Effector memory CD4-positive, alpha-beta T cell (primary cell): ENCODE data around the gene SPACA7.

Source experiments
- DNase-seq, 3 donors: peaks; one replicate each; pipeline ENCODE4 v3.0.0-alpha.2; 2020
- H3K27ac ChIP-seq: 2 replicates; pipeline ENCODE4 v1.7.0; 2013; ENCODE audit warnings: mild to moderate bottlenecking, low read length, moderate library complexity; ENCODE audit not compliant: insufficient read depth, poor library complexity, severe bottlenecking
- H3K27me3 ChIP-seq: replicated peaks from 2 replicates; pipeline ENCODE4 v1.7.0; 2013; ENCODE audit warnings: mild to moderate bottlenecking, low read length; ENCODE audit not compliant: insufficient read depth, control insufficient read depth, poor library complexity, severe bottlenecking
- H3K36me3 ChIP-seq: 2 replicates; pipeline ENCODE4 v1.7.0; 2013; ENCODE audit warnings: mild to moderate bottlenecking, low read length, moderate library complexity; ENCODE audit not compliant: control insufficient read depth, insufficient read depth
- H3K4me1 ChIP-seq: 2 replicates; pipeline ENCODE4 v1.7.0; 2013; ENCODE audit warnings: low read length, mild to moderate bottlenecking; ENCODE audit not compliant: control insufficient read depth, insufficient read depth, poor library complexity, severe bottlenecking
- H3K4me3 ChIP-seq: 2 replicates; pipeline ENCODE4 v1.7.0; 2013; ENCODE audit warnings: low read length, low read depth, mild to moderate bottlenecking; ENCODE audit not compliant: insufficient read depth, poor library complexity, severe bottlenecking
- H3K9me3 ChIP-seq: 2 replicates; pipeline ENCODE4 v1.7.0; 2013; ENCODE audit warnings: mild to moderate bottlenecking, low read length, moderate library complexity; ENCODE audit not compliant: control insufficient read depth

The SPACA7 gene

GRCh38 chr13:112477070-112477619, 101.0 kb downstream of the SPACA7 start:
- H3K4me1 ChIP-seq = no peaks in the 10 kb centered on the region
- H3K36me3 ChIP-seq = no peaks in the 10 kb centered on the region
- DNase-seq = no peak
- no peak overlapping the region for H3K27ac ChIP-seq
- H3K4me3 ChIP-seq = no peak overlapping the region
- no peaks in the 10 kb centered on the region for H3K27me3 ChIP-seq
- no peaks in the 10 kb centered on the region for H3K9me3 ChIP-seq

GRCh38 chr13:112479389-112479788, 103.2 kb downstream of the SPACA7 start:
- Histone ChIP-seq H3K4me1 (no peaks in the 10 kb centered on the region), H3K36me3 (no peaks in the 10 kb centered on the region), H3K27me3 (no peaks in the 10 kb centered on the region), H3K4me3 (no peak overlapping the region), H3K27ac (no peak overlapping the region), H3K9me3 (no peaks in the 10 kb centered on the region)
- no peak for DNase-seq

DNA sequence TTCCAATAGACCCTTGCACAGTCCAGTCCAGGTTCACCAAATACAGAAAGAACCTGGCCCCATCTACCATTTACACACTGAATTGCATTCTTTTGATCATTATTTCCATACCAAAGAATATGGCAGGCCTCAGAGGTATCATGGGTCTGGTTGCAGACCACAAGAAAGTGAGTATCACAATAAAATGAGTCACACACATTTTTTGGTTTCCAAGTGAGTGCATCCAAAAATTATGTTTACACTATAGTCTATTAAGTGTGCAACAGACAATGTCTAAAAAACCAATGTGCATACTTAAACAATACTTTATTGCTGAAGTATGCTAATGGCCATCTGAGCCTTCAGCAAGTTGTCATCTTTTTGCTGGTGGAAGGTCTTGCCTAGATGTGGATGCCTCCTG, 105.3 kb downstream of the SPACA7 start:
- H3K4me3 ChIP-seq = no peak overlapping the region
- DNase-seq = no peak
- no peaks in the 10 kb centered on the region for H3K27me3 ChIP-seq
- H3K9me3 ChIP-seq = no peaks in the 10 kb centered on the region
- H3K27ac ChIP-seq = no peak overlapping the region
- peaks cover 5% of the 10 kb centered on the region for H3K36me3 ChIP-seq
- H3K4me1 ChIP-seq = no peaks in the 10 kb centered on the region

DNA sequence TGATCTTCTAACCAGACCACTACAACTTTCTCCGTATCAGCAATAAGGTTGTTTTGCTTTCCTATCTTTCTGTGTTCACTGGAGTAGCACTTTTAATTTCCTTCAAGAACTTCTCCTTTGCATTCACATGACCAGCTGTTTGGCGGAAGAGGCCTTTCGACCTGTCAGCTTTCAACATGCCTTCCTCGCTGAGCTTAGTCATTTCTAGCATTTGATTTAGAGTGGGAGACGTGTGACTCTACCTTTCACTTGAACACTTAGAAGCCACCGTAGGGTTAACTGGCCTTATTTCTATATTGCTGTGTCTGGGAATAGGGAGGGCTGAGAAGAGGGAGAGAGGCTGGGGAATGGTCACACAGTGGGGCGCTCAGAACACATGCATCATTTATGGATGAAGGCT, 107.1 kb downstream of the SPACA7 start:
- H3K9me3 ChIP-seq = no peaks in the 10 kb centered on the region
- H3K36me3 ChIP-seq = peaks cover 7% of the 10 kb centered on the region
- H3K4me3 ChIP-seq = no peak overlapping the region
- H3K27me3 ChIP-seq = no peaks in the 10 kb centered on the region
- DNase-seq = no peak
- no peak overlapping the region for H3K27ac ChIP-seq
- no peaks in the 10 kb centered on the region for H3K4me1 ChIP-seq
